DND-41 (cell line): ENCODE measurements around the gene CCDC85A.

ENCODE experiments used
- EZH2 ChIP-seq: IDR thresholded peaks from 3 replicates; pipeline ENCODE4 v1.6.1; 2012; ENCODE audit warnings: borderline replicate concordance, low read depth, mild to moderate bottlenecking, moderate library complexity, low read length, inconsistent platforms; ENCODE audit not compliant: severe bottlenecking
- TF ChIP-seq, protein P1 (sequence below): IDR thresholded peaks from 2 replicates; pipeline ENCODE4 v1.5.1; 2012; ENCODE audit warnings: borderline replicate concordance, low read length, moderate library complexity, mild to moderate bottlenecking; ENCODE audit not compliant: poor library complexity, severe bottlenecking; ENCODE audit errors: extremely low read depth

DNA sequence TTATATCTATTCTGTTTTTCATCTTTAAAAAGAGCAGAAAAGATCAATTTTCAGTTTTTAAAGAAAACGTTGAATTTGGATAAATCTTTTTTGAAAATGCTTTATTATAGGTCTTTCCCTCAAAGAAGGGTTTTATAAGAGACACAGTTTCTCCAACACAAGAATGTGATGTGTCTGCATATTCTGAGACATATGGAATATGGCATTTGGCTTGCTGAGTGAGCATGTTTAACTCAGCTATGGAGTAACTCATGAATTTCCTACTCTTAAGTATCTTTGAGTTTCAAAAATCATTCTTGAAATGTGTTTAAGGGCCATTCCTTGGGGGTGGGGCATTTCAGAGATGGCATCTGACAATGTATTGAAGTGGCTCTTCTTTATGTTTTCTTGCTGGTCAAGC lies 191.5 kb downstream of the CCDC85A start:
- TF ChIP-seq EZH2 = no peak
- TF ChIP-seq, protein P1, sequence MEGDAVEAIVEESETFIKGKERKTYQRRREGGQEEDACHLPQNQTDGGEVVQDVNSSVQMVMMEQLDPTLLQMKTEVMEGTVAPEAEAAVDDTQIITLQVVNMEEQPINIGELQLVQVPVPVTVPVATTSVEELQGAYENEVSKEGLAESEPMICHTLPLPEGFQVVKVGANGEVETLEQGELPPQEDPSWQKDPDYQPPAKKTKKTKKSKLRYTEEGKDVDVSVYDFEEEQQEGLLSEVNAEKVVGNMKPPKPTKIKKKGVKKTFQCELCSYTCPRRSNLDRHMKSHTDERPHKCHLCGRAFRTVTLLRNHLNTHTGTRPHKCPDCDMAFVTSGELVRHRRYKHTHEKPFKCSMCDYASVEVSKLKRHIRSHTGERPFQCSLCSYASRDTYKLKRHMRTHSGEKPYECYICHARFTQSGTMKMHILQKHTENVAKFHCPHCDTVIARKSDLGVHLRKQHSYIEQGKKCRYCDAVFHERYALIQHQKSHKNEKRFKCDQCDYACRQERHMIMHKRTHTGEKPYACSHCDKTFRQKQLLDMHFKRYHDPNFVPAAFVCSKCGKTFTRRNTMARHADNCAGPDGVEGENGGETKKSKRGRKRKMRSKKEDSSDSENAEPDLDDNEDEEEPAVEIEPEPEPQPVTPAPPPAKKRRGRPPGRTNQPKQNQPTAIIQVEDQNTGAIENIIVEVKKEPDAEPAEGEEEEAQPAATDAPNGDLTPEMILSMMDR = no peak
